HL-60/S4 treated with retinoic acid at 250 ng/mL for 4 days and 3 days (cell line): ENCODE results near the gene PPTC7.

Source experiments
- in situ Hi-C: fragments of 300-500 bp; cut with MboI; formaldehyde crosslinking; loops from 2 replicates; pipeline ENCODE4 v1.7.0; 2022; ENCODE audit warnings: low sequenced_read_pairs

PPTC7 gene

DNA sequence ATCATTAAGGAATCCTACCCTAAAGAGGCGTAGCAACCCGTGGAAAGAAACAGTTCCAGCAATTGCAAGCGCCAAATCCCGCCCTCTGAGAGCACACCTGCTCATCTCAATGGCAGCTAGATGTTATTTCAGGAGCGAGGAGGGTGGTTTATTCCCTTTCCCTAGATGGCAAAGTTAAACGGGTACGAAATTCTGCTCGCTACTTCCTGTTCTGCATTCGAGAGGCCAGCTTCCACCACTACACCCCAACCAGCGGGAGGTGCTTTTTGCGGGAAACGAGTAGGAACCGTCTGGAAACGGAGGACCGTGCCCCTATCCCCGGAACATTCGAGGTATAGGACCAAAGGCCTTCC is 81.7 kb downstream of the PPTC7 start:
- in situ Hi-C loops: loop anchor here (10.0 kb wide), 1 partner anchor 47 kb away; the partner anchor contains the start of gene ARPC3

DNA sequence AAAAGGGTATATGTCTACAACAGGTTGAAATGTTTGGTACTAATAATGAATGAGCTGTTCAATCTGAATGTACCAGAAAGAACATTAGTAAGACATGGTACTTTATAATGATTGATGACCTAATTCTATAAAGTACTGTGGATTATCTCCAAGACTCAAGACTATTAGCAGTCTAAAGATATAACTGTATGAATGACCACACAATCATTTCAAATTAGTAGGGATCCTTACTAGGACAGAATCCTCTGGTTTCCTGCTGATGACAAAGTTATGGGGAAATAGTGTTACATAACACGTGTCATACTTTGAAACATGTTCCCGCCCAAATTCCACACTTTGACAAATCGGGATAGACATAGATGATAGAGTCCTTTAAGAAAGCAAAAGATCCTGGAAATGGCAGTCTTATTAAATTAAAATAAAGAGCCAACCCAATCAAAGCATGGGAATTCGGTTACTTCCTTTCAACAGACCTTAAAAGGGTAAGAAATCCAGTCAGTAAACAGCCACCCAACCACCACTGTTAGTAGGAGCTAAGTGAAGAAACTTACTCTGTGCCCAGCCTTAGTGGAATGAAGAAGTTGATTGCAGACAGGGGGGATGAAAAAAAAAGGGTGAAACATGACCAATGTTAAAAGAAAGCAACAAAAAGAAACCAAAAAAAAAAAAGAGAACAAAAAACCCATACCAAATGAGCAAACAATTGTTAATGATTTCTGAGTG is 84.0 kb downstream of the PPTC7 start:
- in situ Hi-C loops: no loop called here
